ENCODE measurements around the gene BRCA1. TPM values are rescaled to one million over a fixed set of nuclear protein-coding genes. Genes with fewer than 3 reads are reported as not detected.
A peak's percentile ranks its signal among the peaks of the same experiment; 100 is the strongest.

BRCA1 gene
- total and polyA plus RNA-seq, 8 donors, result 10.3 to 24.4 (median 18.4) TPM

GRCh38 chr17:42997984-42998938, 126.9 kb downstream of the BRCA1 start, which contains the start of gene RPL27:
TSS of gene RPL27 (plus strand) at chr17:42998419. CDS start at chr17:42998751, 332 bp downstream.
- DNase-seq, result peak; percentile 94 to 100 (median 100)
- peaks cover 5 to 55% of the 10 kb centered on the region in 2 donors for H3K36me3 ChIP-seq
- peaks cover 10 to 51% of the 10 kb centered on the region in 2 donors for H3K4me1 ChIP-seq
- ATAC-seq, result peak; percentile 96
- no peaks in the 10 kb centered on the region for H3K27me3 ChIP-seq
- TF ChIP-seq CTCF (IDR thresholded peaks at IDR 0.05), result peak; percentile 76 to 97
- H3K9me3 ChIP-seq, result no peaks in the 10 kb centered on the region
- intact Hi-C loops (cut with DNase I), result no loop called here
- peak within 1 kb of the TSS; percentile 81 to 92 for H3K27ac ChIP-seq
- H3K4me3 ChIP-seq, result peak within 1 kb of the TSS; percentile 69

GRCh38 chr17:42997390-42997983, 127.7 kb downstream of the BRCA1 start:
- intact Hi-C loops (cut with DNase I), result no loop called here
- no peaks in the 10 kb centered on the region for H3K27me3 ChIP-seq
- DNase-seq, result no peak
- peak overlapping the region; percentile 71 to 92 for H3K27ac ChIP-seq
- H3K36me3 ChIP-seq, result peaks cover 5 to 55% of the 10 kb centered on the region in 2 donors
- TF ChIP-seq CTCF (IDR thresholded peaks at IDR 0.05), result no peak
- no peaks in the 10 kb centered on the region for H3K9me3 ChIP-seq
- peaks cover 10 to 46% of the 10 kb centered on the region in 2 donors for H3K4me1 ChIP-seq
- H3K4me3 ChIP-seq, result peak overlapping the region in 1 of 2 donors; percentile 69
- ATAC-seq, result peak; percentile 2

Other genes starting within 250 kb of the BRCA1 start
- gene G6PC1, start 224.6 kb downstream of the BRCA1 start, total RNA-seq, result not detected
- gene G6PC1, start 224.6 kb downstream of the BRCA1 start, polyA plus RNA-seq (ENCODE audit: insufficient read length in 6 of 6), result under 1 TPM in 3 of 6 donors, not detected in 3; 0.06 to 0.17 (median 0.10) TPM
- gene AARSD1, start 160.9 kb downstream of the BRCA1 start, total RNA-seq, result 10 to 100 TPM; 27.5 to 34.7 TPM
- 10 to 100 TPM; 66.9 to 91.8 (median 73.2) TPM for gene AARSD1, start 160.9 kb downstream of the BRCA1 start, polyA plus RNA-seq (ENCODE audit: insufficient read length in 6 of 6)
- gene PTGES3L, start 145.3 kb downstream of the BRCA1 start, total RNA-seq, result under 1 TPM; 0.26 to 0.65 TPM
- gene PTGES3L, start 145.3 kb downstream of the BRCA1 start, polyA plus RNA-seq (ENCODE audit: insufficient read length in 6 of 6), result 1 to 10 TPM; 1.7 to 3.6 (median 2.3) TPM
- gene RUNDC1, start 144.8 kb downstream of the BRCA1 start, total RNA-seq, result 10 to 100 TPM; 14.9 to 16.9 TPM
- 10 to 100 TPM; 10.3 to 13.4 (median 12.1) TPM for gene RUNDC1, start 144.8 kb downstream of the BRCA1 start, polyA plus RNA-seq (ENCODE audit: insufficient read length in 6 of 6)
- 100 to 1,000 TPM; 842 to 909 TPM for gene RPL27, start 126.9 kb downstream of the BRCA1 start, total RNA-seq
- 1,000 to 10,000 TPM; 1,562 to 1,820 (median 1,675) TPM for gene RPL27, start 126.9 kb downstream of the BRCA1 start, polyA plus RNA-seq (ENCODE audit: insufficient read length in 6 of 6)
- 10 to 100 TPM; 39.0 to 41.5 TPM for gene IFI35, start 118.6 kb downstream of the BRCA1 start, total RNA-seq
- 10 to 100 TPM; 17.5 to 20.7 (median 18.5) TPM for gene IFI35, start 118.6 kb downstream of the BRCA1 start, polyA plus RNA-seq (ENCODE audit: insufficient read length in 6 of 6)
- 100 to 1,000 TPM; 228 to 257 TPM for gene VAT1, start 103.0 kb downstream of the BRCA1 start, total RNA-seq
- gene VAT1, start 103.0 kb downstream of the BRCA1 start, polyA plus RNA-seq (ENCODE audit: insufficient read length in 6 of 6), result 100 to 1,000 TPM; 116 to 154 (median 130) TPM
- gene RND2, start 100.1 kb downstream of the BRCA1 start, total RNA-seq, result 1 to 10 TPM in 1 of 2 donors, under 1 TPM in 1; 0.73 to 1.2 TPM
- 1 to 10 TPM; 1.6 to 2.0 (median 1.8) TPM for gene RND2, start 100.1 kb downstream of the BRCA1 start, polyA plus RNA-seq (ENCODE audit: insufficient read length in 6 of 6)
- 10 to 100 TPM; 62.4 to 78.2 TPM for gene NBR1, start 45.9 kb upstream of the BRCA1 start, total RNA-seq
- gene NBR1, start 45.9 kb upstream of the BRCA1 start, polyA plus RNA-seq (ENCODE audit: insufficient read length in 6 of 6), result 100 to 1,000 TPM in 5 of 6 donors, 10 to 100 TPM in 1; 95.5 to 125 (median 111) TPM
- 10 to 100 TPM; 14.4 to 26.8 TPM for gene TMEM106A, start 86.5 kb upstream of the BRCA1 start, total RNA-seq
- gene TMEM106A, start 86.5 kb upstream of the BRCA1 start, polyA plus RNA-seq (ENCODE audit: insufficient read length in 6 of 6), result 10 to 100 TPM; 10.6 to 16.9 (median 11.2) TPM
- under 1 TPM in 1 of 2 donors, not detected in 1; 0.37 TPM for gene CCDC200, start 103.3 kb upstream of the BRCA1 start, total RNA-seq
- 10 to 100 TPM; 15.1 to 23.6 (median 18.5) TPM for gene CCDC200, start 103.3 kb upstream of the BRCA1 start, polyA plus RNA-seq (ENCODE audit: insufficient read length in 6 of 6)
- gene RNU2-1, start 108.6 kb upstream of the BRCA1 start, total RNA-seq, result 1,000 to 10,000 TPM; 5,610 to 6,821 TPM
- gene RNU2-1, start 108.6 kb upstream of the BRCA1 start, polyA plus RNA-seq (ENCODE audit: insufficient read length in 6 of 6), result 1 to 10 TPM in 5 of 6 donors, not detected in 1; 1.2 to 2.9 (median 1.4) TPM